GM21528 (cell line): Measurements from ENCODE around the gene GRIFIN.

ENCODE experiments used
- ATAC-seq: cut with Tn5 transposase; IDR thresholded peaks from one replicate; pipeline ENCODE4 v1.9.1; 2021; ENCODE audit warnings: mild to moderate bottlenecking, moderate library complexity; ENCODE audit not compliant: unreplicated experiment, low FRiP score

The GRIFIN gene

DNA sequence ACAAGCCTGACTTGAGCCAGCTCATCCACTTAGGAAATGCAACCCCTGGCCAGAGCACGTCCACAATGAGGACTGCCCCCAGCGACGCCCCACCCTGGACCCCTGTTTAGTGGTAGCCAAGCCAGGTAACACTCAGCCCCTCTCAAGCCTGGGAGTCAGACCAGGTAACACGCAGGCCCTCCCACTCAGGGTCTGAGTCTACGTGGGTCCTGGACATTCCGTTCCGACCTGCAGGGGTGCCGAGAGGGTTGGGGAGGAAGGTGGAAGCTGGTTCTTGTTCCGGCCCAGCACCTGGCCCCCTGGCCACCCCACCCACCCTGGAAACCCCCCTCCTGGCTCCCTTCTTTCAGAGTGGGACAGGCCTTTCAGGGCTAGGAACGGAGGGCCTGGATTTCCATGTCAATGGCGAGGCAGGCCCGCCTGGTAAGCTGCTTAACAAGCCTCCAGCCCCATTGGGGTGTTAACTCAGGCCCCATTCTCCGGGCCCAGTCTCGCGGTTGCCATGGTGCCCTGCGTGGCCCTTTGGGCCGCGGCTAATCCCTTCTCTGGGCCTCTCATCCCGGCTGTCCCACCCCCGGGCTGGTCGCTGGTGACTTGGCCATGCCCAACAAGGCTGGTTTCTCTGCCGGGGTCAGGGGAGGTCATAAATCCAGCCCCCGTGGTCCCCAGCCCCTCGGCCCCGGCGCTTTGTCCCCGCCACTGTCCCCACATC is 23.7 kb upstream of the GRIFIN start:
- ATAC-seq, result no peak

DNA sequence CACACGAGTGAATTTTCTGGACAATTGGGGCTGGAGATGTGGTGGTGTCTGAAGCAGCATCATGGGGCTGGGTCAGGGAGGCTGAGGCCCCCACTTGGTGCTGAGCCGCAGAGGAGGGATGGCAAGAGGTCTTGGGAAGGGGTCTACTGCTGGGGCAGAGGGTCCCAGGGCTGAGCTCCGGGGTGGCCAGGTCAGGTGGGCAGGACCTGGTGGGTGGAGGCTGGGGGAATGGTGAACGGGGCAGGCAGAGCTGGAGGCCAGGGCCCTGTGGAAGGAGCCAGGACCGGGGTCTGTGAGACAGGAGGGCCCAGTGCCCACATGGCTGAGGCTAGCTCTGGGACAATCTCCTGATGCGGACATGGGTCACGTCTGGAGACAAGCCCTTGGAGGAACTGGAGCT is 23.0 kb upstream of the GRIFIN start:
- no peak for ATAC-seq

DNA sequence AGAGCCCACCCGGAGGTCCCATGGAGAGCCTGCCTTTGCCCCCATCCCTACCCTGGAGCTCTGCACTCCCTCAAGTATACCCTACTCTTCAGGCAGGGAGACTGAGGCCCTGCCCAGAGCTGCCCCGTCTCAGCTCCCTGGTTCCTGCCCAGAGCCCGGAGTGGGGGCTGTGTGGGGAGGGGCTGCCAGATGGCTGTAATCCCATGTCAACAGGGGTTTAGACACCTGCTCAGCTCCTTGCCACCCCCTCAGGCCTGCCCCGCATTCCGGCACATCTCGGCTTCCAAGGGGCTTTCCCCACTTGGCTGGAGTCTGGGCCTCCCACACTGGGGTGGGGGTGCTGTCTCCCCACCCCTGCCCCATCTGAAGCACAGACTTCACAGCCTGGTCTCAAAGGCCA is 22.5 kb upstream of the GRIFIN start:
- ATAC-seq, result no peak

DNA sequence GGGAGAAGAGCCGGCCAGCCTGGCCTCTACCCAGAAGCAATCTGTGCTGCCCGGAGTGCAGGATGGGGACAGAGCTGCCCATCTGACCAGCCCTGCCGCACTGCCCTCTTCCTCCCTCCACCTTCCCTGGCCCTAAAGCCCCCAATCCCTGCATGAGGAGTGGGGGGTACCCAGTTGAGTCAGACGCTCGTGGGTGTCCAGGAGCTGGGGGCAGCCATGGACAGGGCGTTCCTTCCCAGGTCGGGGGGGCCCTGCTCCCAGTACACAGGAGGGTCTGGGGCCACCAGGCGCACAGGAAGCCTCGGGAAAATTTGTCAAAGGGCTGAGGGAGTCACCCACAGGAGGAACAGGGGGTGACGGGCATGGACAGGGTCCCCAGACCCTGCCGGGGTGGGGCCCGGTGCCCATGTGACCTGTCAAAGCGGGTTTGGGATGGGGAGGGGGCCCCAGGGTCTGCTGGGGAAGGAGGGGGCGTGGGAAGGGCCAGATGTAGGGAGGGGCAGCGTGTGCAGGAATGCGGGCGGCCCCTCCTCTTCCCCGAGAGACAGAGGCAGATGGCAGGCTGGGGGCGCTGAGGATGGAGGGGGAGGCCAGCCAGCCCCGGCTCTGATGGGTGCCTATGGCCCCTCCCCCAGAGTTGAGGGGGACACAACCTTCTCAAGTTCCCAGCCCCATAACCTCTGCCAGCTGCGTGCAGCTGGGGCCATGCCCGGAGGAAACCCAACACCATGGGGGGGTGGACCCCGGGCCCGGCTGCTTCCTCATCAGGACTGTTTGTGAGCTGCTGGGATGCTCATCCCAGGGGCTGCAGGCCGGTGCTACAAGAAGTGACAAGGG is 21.5 kb upstream of the GRIFIN start:
- no peak for ATAC-seq

DNA sequence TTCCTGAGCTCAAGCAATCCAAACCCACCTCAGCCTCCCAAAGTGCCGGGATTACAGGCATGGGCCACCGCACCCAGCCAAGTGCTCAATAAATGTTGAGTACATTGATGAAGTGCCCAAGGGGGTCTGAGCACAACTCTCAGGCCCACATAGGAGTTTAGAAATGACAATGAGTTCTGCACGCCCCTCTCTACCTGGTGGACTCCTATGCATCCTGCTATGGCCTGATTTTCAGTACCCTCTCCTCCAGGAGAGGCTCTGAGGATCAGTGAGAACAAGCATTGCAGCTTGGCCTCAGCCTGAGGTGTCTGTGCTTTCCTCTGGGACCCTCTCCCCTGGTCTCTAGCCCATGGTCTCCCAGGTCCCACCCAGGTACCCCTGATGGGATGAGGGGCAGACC is 20.9 kb upstream of the GRIFIN start:
- ATAC-seq, result no peak

DNA sequence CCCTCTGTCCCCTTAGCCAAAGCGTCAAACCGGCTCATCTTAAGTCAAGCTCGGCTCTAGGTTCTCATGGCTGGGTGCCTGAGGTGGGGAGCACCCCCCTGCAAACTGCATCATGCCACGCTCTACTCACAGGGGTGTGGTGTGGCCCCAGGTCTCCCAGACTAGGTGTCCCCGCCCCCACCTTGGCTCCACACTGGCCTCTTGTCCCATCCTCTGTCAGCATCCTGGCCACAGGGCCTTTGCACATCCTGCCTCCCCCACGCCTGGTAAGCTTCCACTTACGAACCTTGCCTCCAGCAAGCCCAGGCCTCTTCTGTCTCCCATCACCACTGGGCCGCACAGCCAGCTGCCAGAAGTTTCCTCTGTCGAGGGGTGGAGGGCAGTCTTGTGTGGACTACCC is 20.2 kb upstream of the GRIFIN start:
- no peak for ATAC-seq

DNA sequence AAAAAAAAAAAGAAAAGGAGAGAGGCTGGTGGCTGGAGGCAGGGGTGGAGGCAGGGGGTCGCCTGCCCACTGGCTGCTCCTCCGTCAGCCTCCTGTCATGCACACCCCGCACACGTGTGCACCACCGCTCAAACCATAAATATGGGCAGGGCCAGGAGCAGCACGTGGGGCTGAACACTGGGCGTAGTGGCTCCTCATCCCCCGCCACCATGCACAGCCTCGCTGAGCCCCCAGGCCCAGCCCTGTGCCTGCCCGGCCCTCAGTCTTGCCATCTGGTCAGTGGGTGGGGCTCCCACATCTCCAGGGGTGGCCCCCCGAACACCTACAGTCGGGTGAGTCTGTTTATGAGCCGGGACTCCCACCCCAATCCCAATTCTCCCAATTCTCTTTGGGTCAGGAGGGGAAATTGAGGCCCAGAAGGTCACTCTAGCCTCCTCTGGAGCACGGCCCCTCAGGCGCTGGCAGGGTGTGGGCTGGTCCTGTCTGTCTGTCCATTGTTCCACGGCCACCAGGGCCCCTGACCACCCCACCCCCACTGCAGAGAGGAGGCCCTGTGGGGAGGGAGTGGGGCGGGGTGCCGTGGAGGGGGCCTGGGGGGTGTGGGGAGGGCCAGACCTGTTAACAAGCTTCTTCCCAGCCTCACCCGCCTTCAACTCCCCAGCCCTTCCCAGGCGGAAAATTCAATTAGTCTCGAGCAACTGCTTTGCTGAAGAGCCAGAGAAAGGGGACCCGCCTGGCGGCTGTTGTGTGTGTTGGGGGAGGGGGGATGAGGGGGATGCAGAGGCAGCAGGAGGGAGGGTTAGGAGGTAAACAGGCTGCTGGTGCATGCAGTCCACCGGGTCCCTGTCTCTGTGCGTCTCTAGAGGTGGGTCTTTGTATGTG is 19.5 kb upstream of the GRIFIN start:
- ATAC-seq, result no peak

DNA sequence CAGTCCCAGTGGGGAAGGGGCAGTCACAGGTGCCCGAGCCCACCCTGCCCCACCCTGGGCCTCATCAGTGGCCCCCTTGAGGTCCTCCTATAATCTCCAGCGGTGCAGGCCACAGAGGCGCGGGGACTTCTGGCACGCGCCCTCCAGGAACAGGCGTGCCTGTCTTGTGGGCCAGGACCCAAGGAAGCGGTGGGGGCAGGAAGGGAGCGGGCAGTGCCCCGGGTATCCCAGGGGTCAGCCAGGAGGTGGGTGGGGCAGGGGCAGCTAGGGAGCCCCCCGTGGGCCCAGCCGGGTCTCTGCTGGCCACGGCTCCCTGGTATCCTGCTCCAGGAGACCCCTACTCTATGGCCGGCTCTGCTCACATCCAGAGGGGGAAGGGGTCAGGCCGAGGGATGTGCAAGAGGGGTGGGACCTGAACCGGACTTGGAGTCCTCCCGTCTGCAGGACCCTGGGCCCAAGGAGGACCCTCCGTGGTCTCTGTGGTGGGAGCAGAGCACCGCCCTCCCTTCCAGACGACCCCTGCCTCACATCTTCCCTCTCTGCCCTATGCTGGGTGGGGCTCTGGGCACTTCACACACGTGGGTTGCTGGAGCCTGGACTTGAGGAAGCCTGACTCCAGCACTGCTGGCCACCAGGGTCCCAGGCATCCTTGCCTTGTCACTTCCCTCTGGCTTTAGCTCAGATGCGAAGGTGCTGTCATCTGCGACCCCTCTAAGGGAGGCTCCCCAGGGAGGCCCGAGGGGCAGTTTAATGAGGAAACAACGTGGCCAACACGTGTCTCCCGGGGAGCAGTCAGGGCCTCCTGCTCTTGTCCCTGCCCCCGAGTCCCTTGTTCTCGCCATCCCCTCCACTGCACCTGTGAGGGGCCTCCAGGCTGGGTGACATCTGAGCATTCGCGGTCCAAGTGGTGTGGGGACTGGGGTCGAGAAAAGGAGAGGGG is 18.3 kb upstream of the GRIFIN start:
- ATAC-seq, result no peak

DNA sequence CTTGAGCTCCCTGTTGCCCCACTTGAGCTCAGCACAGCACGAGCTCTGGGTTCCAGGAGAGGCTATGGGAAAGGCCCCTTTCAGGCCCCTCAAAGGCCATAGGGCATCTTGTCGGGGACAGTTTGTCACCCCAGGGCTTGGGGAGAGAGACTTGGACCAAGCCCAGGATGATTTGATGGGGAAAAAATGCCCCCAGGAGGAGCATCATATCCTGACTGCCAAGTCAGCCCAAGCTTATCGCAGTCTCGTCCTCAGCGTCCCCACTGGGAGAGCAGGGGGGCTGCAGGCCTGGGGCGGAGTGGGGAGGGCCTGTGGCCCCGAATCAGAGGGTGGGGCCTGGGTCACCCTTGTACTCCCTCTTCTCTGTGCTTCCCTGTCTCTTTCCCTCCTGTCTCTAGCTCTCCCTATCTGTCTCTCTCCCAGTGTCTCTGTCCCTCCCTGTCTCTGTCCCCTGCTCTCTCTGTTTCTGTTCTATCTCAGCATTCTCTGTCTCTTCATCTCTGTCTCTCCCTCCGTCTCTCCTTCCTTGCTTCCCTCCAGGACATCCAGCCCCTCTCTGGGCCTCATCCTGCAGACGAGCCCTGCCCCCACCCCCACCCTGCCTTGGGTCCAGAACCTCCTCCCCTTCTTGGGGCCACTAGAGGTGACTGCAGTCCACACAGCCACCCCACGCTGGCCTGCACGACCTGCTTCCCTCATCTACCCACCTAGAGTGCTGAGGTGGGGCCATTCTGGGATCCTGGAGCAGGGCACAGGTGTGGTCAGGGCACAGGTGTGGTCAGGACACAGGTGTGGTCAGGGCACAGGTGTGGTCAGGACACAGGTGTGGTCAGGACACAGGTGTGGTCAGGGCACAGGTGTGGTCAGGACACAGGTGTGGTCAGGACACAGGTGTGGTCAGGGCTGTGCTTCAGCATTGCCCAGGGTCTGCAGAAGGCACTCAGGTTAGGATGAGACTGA is 17.3 kb upstream of the GRIFIN start:
- ATAC-seq, result no peak

DNA sequence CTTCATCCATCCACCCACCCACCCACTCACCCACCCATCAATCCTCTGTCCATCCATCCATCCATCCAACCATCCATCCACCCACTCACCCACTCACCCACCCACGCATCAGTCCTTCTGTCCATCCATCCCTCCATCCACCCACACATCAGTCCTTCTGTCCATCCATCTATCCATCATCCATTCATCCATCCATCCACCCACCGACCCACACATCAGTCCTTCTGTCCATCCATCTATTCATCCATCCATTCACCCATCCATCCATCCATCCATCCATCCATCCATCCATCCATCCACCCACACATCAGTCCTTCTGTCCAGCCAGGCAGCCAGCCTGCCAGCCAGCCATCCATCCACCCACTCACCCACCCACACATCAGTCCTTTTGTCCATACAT is 15.8 kb upstream of the GRIFIN start:
- ATAC-seq, result no peak

DNA sequence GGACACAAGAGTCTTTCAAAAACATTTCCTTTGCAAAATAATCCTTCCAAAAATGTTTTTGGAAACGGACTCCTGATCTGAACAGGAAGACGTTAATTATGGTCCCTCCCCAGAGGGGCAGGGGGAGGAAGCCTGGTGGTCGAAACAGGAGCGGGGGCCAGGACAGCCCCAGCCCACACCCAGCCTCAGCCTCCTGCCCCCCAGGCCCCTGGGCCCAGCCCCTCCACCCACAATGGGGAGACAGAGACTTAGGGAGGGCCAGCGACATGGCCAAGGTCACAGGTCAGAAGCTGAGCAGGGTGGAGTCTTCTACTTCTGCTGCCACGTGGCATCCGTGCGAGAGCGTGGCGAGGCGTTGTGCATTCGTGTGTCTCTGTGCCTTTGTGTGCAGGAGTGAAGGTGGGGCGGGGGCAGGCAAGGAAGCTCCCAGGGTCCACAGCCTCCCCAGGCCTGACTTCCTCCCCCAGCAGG is 14.0 kb upstream of the GRIFIN start:
- no peak for ATAC-seq

DNA sequence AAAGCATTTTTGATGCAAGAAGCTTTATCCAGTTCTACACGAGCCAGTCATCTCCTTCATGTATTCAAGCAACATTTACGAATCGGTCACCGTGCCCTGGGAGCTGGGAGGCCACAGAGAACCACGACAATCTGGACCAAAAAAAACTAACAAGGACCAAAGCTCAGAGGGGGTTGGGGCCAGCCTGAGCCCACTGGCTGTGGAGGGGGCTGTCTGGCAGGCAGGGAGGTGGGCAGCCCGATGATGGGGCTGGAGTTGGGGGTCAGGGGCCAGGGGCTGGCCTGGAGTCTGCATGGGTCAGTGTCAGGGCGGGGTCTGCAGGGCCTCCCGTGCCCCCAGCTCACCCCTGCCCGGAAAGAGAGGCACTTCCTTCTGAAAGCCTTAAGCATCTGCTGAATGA is 12.5 kb upstream of the GRIFIN start:
- ATAC-seq, result no peak

DNA sequence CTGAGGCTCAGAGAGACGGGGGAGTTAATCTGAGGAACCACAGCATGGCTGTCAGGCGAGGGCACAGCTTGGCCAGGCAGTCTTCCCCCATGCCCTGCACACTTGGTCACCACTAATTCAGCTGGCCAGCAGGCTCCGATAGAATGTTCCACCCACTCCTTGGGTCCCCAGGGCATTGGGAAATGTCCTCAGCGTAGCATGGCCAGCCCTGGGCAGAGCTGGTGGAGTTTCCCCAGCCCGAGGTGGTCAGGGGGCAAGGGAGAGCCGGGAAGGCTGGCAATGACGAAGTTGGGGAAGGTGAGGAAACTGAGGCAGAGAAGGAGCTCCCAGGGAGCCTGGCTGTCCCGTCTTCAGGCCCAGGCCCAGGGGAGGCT is 12.1 kb upstream of the GRIFIN start:
- no peak for ATAC-seq

DNA sequence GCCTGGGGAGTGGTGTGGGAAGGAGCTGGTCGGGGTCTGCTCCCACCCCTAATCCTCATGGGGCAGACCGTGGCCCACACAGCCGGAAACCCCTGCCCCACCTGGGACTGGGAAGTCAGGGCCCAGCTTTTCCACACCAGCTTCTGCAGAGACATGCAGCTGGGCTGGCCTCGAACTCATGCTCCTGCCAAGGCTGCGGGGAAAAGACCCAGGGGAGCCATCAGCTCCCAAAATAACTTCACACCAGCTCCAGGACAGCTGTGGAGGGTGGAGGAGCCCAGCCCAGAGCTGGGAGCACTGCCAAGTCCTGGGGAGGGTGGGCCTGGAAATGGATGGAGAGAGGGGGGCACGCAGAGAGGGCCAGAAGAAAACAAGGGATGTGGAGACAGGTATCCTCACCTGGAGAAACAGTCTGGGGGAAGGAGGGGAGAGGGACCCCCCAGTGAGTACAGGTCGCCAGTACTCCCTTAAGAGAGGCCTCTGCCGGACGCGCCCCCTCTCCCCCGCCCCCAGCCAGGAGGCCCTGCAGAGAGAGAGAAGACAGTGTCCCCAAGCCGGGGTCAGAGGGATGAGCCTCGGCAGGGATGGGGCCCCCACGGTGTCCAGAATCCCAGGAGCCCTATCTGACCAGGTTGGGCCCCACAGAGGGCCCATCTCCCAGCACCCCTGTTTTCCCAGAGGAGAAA is 11.5 kb upstream of the GRIFIN start:
- no peak for ATAC-seq

DNA sequence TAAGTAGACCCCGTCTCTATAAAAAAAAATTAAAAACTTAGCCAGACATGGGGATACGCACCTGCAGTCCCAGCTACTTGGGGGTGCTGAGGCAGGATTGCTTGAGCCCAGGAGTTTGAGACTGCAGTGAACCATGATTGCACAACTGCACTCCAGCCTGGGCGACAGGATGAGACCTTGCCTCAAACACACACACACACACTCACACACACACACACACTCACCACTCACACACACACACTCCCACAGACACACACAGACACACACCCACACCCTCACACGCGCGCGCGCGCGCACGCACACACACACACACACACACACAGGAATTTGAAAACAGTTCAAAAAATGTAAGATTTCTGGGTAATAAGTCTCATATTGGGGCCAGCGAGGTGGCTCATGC is 8.7 kb upstream of the GRIFIN start:
- ATAC-seq, result no peak

DNA sequence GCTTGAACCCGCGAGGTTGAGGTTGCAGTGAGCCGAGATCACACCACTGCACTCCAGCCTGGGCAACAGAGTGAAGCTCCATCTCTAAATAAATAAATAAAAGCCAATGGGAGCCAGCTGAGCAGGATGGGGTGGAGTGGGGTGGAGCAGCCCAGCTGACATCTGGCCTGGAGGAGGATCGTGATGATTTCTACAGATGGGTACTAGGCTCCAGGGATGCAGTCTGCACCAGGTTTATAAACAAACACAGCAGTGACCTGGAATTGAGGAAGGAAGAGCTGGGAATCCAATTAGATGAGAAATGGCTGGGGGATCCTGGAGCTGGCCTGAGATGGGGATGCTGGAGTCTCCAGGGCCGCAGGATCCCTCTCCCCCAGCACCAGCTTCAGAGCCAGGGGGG is 7.3 kb upstream of the GRIFIN start:
- ATAC-seq, result no peak

DNA sequence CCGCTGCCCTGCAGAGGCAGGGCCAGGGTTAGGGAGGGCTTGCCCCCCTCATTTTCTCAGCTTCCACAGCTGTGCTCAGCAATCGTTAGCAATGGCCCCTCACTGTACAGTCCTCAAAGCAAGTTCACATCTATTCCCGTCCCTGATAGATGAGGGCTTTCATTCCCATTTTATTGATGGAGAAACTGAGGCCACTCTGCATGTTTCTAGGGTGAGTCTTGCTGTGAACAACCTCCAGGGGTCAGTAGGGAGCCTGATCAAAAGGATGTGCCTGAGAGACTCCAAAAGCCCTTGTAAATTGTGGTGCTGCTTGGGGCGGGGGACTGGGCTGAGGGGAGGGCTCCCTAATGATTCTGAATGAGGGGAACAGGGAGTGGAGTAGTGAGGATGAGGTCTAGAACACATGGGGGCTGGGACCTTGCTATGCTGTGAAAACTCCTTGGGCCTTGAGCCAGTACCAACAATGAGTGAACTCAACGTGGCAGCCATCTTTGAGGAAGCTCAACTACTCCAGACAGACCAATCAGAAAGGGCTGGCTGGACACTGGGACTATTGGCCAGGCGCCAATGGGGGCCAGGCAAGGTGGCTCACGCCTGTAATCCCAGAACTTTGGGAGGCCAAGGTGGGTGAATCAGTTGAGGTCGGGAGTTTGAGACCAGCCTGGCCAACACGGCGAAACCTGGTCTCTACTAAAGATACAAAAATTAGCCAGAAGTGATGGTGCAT is 6.7 kb upstream of the GRIFIN start:
- ATAC-seq, result no peak

DNA sequence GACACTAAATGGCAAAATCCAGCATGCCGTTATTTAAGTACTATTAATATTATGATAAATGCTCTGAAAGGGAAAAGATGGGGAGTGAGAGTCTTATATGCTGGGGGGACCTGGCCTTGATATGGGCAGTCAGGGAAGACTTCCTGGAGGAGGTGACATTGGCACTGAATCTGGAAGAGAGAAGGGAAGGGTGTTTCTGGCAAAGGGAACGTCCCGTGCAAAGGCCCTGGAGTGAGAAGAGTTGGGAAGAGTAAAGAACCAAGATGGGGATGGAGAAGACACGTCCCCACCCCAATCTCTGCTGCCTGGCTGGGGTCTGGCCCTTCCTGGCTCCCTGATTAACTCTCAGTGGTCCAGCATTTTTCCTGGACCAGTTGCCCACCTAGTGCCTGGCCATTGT is 5.0 kb upstream of the GRIFIN start:
- ATAC-seq, result no peak
